ENCODE measurements around the gene DRC1. TPM values are rescaled to one million over a fixed set of nuclear protein-coding genes. Genes with fewer than 3 reads are reported as not detected.
"Not testable (repeated sequence)": the region's sequence is repeated elsewhere in the genome, so short reads cannot be mapped to it uniquely, and the experiment has no call there.

Gene DRC1
- polyA plus RNA-seq, 1 donor, result 3.4 TPM

DNA sequence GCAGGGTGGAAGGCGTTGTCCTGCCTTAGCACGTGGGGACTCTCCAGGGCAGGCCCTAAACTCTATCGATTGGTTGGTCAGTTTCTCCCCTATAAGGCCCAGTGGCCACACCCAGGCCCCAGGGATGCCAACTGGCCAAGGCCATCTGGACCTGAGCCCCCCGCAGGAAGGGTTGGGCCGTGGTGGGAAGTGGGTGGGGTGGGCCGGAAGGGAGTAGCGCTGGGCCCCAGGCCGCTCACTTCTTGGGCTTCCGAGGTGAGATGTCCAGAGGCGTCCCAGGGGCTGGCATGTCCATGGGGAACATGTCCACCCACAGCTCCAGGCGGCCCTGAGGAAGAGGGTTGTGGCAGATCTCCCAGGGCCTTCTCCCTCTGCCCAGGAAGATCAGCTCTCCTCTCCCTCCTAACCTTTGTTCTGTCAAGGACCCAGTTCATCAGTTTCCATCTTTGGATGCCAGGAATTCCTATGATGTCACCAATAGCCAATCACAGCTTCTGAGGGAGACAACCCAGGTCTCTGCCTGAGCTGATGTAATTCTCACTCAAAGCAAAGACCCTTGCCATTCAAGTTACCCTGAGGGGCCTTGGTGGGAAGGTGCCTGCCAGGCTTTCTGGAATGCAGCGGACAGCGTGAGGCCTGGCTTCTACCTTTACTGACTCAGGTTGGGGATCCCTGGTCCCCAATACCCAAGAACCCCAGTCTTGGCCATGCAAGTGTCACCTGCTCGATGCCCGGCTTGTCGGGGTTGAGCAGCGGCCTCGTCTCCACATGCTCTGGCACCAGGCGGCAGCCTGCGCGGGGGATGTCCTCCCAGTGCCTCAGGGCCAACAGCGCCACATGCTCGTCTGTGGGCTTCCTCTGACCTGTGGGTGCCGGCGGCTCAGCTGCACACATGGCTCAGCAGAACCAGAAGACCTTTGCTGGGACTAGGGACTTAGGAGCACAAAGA is 61.8 kb downstream of the DRC1 start:
- DNase-seq, result no peak

DNA sequence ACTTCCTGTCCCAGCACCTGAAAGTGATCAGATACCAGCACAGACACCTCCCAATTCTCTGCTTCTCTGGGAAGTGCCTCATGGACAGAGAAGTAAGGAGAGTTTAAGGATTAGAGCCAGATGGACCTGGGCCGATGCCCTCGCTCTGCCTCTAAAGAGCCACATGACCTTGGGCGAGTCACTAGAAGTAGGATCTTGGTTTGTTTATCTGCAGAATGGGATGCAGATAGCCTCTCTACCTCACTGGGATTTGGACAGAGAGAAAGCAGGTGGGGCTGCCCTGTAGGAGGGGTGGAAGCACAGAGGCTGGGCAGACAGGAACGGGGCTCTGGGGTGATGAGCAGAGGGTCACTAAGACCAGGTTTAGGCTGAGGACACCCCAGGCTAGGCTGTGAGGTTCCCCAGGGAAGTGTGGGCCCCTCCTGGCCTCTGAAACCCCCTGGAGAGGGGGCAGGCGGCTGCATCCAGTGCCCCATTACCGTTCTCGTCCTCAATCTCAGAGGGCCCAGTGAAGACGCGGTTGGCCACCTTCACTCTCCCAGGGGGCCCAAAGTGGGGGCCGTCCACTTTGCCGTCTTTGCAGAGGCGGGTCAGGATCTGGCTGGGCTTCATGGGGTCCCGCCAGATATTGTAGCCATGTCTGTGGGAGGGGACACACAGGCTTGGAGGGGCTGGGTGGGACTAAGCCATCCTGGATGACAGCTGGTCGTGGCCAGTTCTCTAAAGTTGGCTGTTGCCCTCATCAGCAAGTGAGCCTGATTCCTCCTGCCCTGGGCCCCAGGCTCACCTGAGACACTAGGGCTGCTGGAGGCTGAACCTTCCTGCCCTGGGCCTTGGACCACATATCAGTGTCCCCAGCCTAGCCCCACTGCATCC is 62.9 kb downstream of the DRC1 start:
- DNase-seq, result no peak

DNA sequence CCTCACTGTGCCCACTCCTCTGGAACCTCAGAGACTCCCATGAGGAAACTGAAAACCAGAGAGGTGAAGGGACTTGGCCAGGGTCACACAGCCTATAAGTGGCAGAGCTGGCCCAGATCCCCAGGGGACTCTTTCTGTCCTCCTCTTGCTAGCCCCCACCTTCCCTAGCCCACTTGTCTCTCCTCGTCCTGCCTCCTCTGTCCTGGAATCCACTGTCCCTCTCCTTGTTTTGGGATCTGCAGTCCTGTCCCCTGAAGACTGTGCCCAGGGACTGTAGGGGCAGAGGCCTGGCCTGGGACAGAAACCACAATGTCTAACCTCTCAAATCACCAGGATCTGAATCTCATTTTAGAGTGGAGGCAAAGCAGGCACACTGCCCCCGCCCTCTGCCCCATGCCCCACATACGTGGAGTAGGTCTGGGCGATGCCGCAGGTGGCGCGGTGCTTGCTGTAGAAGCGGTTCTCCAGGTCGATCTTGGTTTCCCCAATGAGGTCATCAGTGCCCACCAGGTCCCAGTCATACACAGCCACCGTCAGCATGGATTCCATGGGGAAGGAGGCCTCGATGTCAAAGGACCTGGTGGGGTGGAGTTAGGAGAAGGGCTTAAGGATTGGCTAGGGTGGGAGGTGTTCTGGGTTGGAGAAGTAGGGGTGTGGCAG is 63.7 kb downstream of the DRC1 start:
- no peak for DNase-seq

DNA sequence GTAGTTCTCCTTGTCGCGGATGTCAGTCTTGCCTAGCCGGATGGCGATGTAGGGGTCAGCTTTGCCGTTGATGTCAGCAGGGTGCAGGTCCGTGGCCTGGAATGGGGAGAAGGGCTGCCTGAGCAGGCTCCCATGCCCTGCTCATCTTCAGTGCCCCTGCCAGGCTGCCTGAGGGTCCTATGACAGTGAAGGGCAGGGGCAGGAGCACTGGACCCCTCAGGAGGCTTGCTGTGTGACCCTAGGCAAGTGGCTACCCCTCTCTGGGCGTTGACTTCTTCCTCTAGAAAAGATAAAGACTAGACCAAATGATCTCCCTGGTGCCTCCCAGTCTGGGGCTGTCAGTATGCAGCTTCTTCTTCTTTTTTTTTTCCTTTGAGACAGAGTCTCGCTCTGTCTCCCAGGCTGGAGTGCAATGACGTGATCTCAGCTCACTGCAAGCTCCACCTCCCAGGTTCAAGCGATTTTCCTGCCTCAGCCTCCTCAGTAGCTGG is 64.3 kb downstream of the DRC1 start:
- DNase-seq, result no peak

DNA sequence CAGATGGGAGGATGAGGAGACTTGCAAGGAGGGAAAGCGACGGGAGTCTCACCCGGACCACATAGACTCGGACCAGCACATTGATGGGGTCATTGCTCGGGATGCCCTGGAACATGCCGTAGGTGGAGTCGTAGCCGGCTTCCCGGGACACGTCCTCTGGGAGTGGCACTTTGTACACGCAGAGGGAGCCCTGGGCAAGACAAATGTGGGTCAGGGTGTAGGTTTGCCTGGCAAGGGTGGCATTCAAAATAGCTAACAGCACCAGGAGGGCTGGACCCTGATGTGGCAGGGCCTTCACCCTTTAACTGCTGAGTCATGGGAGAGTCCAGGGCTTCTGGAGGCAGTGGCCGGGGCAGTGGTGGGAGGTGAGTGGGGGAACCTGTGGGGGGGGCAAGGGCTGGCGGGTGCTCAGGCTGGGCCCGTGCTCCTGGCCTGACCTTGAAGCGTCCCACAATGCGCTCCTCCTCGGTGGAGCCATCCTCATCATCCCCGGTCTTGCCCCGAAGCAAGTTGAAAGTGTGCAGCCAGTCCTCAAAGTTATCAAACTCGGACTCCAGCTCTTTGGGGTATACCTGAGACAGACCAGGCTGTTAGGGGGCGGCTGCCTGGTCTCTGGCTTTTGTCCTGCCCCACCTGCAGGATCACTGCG is 65.1 kb downstream of the DRC1 start:
- DNase-seq, result no peak

DNA sequence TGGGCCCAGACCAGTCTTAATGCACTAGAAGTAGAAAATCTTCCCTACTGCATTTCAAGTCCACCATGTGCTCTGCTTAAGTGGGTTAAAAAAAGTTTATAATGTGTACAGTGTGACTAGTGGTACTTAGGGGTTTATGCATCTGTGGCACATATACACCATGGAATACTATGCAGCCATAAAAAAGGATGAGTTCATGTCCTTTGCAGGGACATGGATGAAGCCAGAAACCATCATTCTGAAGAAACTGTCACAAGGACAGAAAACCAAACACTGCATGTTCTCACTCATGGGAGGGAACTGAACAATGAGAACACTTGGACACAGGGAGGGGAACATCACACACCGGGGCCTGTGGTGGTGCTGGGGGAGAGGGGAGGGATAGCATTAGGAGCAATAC is 66.8 kb downstream of the DRC1 start:
- not testable (repeated sequence) for DNase-seq

DNA sequence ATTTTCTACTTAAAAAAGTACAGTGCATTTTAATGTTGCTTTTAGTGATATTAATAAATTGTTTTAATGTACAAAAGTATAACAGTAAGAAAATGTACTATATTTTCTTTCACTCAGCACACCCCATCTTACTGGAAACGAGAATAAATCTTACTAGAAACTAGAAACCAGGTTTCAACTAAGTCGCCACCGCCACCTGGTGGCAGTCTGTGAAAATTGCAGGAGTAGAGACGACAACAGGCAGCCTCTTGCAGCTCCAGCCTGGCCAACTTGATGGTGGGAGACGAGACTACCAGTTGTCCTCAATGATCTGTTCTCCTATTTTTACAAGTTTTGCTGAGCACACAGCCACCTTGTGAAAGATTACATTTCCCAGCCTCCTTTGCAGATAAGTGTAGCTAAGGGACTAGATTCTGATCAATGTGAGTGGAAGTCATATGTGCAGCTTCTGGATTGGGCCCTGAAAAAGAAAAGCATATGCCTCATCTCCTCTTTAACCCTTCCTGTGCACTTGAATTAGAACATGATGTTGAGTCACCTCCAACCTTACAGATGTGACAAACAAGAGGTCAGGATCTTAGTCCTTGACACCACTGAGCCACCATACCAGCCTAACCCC is 67.5 kb downstream of the DRC1 start:
- DNase-seq, result peak; percentile 45

DNA sequence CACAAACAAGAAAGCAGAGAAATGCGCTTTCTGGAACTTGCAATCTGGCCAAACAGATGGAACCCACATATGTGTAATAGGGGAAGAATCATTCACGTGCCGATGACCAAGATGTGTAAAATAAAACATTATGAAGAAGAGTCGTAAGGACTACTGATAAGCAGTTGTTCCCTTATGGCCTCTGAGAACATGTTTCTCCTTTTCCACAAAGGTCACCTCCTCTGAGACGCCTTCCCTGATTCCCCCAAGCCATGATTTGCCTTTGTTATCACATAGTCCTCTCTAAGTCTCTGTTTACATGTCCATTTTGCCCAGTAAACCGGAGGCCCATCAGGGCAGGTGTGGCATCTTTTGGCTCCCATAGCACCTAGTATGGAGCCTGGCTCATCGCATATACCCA is 68.2 kb downstream of the DRC1 start:
- DNase-seq, result no peak

DNA sequence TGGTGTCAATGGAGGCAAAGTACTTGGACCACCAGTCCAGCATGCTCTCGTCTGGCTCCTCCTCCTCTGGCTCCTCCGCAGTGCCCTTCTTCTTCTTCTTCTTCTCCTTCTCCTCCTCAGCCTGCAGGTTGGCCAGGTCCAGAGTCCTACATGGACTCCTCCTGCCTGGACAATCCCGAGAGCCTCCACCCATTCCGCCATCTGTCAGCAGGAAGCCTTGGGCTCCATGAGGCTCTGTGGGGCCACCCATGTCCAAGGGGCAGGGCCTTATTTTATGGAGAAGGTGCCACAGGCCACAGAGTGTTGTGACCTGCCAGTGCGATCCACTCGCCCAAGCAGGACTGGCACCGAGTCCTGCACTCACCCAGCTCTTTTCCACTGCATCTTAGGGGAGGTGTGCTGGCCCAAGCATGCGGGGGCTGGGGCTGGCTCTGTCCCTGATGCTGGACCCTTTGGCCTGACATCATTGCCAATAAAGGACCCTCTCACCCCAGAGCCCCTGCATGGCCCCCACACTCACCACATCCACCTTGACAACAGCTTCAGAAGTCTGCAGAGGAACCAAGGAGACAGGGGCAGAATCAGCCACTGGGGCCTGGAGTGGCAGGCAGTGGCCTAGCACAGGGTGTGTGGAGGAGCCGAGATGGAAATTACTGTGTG is 69.0 kb downstream of the DRC1 start:
- no peak for DNase-seq

DNA sequence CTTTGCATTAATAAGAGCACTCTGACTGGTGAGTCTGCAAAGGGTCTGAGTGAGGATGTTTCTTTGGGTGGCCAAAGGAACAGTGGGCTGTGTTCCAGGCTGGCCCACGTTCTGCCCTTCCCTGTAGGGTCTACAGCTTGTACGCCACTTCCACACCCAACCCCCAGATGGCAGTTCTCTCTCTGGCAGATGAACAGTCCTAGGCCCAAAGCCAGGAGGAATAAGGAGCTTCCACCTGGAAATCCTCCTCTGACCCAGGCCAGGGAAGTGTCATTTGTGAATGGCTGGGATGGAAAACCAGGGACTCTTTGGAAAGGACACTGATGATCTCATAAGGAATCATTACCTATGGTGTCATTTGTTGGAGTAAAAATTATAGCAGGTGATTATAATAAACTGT is 69.6 kb downstream of the DRC1 start:
- DNase-seq, result no peak

DNA sequence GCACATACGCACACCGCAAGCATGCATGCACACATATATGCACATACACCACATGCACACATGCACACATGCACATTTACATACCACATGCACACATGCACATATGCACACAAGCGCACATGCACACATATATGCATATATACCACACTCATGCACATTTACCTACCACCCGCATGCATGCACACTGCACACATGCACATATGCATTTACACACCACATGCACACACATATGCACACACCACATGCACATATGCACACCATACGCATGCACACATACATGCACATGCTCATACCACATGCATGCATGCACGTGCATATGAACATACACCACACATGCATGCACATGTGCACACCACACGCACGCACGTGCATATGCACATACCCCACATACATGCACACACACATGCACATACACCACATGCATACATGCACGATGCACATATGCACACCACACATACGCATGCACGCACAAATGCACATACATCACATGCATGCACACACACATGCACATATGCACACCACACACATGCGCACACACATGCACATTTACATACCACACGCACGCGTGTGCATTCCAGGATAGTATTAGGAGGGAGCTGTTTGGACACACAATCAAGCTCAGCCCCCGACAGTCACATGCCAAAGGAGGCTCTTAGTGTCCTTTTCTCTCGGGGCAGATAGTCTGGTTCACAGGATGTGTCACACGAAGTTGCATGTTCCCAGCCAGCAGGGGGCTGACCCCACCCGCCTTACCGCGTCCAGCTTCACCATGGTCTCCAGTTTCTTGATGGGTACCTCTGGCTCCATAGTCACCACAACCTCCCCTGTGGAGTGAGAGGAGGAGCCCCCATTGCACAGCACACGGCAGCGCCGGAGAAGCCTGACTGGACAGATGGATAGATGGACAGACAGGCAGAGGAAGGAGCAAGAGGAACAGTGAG is 70.3 kb downstream of the DRC1 start:
- no peak for DNase-seq

DNA sequence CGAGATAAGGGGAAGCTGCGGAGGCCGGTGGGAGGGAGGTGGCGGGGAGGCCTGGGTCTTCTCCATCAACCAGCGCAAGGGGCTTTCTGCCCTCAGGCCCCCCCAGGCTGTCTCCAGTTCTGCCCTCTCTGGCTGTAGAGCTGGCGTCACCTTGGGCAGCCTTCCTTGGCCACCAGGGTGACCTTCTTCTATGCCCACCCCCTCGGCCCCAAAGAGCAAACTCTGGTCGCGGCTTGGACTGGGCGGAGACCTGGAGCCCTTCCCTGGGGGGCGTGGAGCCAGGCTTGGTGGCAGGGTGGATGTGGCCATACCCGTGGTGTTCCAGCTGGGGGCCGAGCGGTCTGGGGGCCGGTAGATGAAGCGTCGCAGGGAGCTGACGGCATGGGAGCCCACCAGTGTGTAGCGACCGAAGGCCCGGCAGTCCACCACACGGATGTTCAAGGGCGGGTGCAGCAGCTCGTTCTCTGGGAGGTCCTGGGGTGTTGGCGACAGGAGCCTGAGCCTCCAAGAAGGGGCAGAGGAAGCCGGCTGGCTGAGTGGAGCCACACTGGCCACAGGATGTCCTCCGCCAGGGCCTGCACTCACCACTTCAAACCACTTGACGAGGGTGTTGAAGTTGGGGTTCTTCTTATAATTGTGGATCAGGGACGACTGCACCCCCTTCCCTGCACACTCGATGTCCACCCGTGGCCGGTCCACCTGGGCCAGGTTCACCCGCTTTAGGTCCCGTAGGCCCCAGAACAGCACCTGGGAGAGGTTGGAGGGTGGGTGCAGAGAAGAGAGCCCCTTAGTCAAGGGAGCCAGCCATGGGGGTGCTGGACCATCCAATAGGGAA is 71.3 kb downstream of the DRC1 start:
- DNase-seq, result no peak

DNA sequence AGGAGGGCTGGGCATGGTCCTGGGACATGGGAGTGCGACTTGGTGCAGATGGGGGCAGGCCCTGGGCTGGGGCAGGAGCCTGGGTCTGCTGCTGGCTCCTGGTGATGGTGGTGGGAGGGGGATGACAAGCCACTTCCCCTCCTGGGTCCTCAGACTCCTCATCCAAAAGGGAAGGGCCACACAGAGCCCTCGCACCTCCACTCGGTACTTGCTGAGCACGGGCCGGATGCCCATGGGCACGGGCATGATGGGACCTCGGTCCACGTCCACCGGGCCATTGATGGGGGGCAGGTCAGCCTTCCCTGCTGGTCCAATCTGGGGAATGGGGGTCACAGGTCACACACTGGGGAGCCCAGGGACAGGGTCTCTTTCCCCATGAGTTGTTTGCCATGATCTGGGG is 72.1 kb downstream of the DRC1 start:
- no peak for DNase-seq

DNA sequence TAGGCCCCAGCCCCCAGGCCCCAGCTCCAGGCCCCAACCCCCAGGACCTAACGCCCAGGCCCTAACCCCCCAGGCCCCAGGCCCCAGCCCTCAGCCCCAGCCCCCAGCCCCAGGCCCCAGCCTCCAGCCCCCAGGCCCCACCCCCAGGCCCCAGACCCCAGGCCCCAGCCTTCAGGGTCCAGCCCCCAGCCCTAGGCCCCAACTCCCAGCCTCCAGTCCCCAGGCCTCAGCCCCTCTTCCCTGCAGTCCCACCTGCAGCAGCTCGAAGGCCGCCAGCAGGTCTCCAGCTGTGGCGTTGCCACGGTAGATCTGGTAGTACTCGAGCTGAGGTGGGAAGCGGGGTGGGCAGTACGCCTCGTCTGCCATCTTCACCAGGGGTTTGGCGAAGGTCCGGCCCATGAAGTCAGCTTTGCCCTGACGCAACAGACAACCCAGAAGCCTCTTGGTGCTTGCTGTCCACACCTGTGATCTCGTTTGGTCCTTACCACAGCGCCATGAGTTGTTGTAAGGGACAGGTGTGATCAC is 72.6 kb downstream of the DRC1 start:
- DNase-seq, result no peak

DNA sequence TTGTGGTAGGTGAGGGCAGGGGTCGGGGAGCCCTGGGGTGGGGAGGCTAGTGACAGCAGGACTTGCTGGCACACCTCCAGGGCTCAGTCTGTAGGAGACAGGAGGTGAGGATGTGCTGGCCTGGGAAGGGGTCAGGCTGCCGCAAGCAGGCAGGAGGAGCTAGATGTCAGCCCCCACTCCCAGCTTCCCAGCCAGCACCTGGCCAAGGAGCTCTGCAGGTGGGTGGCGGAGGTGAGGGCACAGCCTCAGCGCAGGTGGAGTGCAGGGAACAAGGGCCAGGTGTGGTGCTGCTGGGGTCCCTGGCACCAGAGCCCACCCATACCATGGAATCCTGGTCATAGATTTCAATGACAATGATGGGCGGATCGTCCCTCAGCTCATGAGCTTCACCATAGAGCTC is 73.3 kb downstream of the DRC1 start:
- DNase-seq, result no peak

DNA sequence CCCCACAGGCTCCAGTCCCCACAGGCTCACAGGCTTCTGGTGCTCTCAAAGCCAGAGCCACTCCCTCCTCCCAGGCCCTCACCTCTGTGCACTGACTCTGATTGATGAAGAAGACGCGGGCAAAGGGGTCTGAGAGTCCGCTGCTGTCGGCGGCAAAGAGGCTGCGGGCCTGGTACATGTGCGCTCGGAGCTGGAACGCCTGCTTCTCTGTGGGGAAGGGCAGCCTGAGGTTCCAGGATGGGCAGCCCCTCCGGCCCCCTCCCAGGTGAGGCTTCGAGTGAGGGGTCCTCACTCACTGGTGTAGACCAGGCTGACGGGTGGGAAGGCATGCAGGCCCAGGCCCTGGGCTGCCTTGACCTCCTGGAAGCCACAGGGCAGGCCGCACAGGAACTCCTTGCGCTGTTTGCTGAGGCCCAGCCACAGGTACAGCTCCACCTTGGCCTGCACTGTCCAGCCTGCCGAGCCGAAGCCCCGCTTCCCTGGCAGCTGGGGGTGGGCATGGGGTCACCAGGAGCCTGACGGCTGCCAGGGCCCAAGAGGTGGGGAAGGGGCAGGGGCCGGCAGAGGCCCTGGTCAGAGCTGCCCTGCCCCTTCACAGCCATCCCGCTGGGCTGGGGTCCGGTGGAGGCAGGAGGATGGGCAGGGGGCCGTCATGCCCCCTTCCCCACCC is 74.2 kb downstream of the DRC1 start:
- DNase-seq, result no peak

DNA sequence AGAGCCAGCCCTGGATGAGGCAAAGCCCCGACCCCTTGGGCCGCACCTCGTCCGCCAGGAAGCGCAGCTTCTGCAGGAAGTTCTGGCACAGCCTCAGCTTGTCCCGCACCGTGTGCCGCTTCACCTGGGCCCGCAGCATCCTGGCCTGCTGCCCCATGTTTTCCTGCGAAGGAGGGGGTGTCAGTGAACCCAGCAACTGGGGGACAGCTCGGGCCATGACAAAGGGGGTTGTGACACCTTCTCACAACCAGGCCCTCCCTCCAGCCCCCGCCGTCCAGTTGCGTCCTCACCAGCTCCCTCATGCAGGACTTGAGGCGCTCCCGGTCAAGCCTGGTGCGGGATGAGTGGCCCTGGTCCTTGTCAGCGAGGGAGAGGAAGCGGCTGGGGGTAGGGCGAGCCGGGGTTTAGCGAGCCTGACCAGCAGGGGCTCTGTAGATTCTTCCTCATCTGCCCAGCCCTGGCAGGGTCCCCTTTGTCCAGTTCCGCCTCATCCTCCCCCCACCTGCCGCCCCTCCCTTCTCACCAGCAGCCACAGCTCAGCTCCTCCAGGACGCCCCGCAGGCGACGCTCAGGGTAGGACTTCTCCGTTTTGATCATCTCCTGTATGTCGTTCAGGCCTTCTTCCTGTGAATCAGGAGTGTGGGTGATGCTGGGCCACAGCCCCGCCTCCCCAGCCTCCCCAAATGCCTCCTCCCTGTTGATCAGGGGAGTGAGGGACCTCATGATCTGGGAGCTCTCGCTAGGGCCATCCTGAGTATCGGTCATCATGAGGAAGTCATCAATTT is 75.6 kb downstream of the DRC1 start:
- no peak for DNase-seq

Measured in left kidney (tissue), 2 donors.